H9 (cell line): ENCODE measurements around the gene USP35. TPM values are rescaled to one million over a fixed set of nuclear protein-coding genes. Genes with fewer than 3 reads are reported as not detected.
A peak's percentile ranks its signal among the peaks of the same experiment; 100 is the strongest.

Experiments used
- DNase-seq: peaks from one replicate; pipeline ENCODE4 v3.0.0-alpha.2; 2017
- H2AFZ ChIP-seq: one replicate; pipeline ENCODE4 v1.6.1; 2013; ENCODE audit warnings: mild to moderate bottlenecking, low read length, control low read depth, moderate library complexity
- H2AK5ac ChIP-seq: 2 replicates; pipeline ENCODE4 v1.6.1; 2013; ENCODE audit warnings: low read length, control low read depth, mixed read lengths; ENCODE audit not compliant: insufficient read length
- H2BK120ac ChIP-seq: one replicate; pipeline ENCODE4 v1.6.1; 2013; ENCODE audit warnings: low read depth, mild to moderate bottlenecking, low read length, control low read depth, inconsistent platforms; ENCODE audit not compliant: poor library complexity, severe bottlenecking
- H2BK12ac ChIP-seq: 2 replicates; pipeline ENCODE4 v1.6.1; 2013; ENCODE audit warnings: low read length, control low read depth, mixed read lengths, low read depth; ENCODE audit not compliant: insufficient read length
- H2BK15ac ChIP-seq: 2 replicates; pipeline ENCODE4 v1.6.1; 2013; ENCODE audit warnings: low read depth, low read length, control low read depth
- H2BK20ac ChIP-seq: one replicate; pipeline ENCODE4 v1.6.1; 2013; ENCODE audit warnings: low read depth, mild to moderate bottlenecking, low read length, control low read depth, inconsistent platforms; ENCODE audit not compliant: poor library complexity, severe bottlenecking
- H2BK5ac ChIP-seq: 2 replicates; pipeline ENCODE4 v1.6.1; 2013; ENCODE audit warnings: low read length, control low read depth, mixed read lengths; ENCODE audit not compliant: insufficient read length
- H3K14ac ChIP-seq: 2 replicates; pipeline ENCODE4 v1.6.1; 2013; ENCODE audit warnings: low read length, control low read depth; ENCODE audit not compliant: insufficient read depth
- H3K18ac ChIP-seq: 2 replicates; pipeline ENCODE4 v1.6.1; 2013; ENCODE audit warnings: low read depth, mild to moderate bottlenecking, mixed read lengths, low read length, control low read depth; ENCODE audit not compliant: insufficient read length
- H3K23ac ChIP-seq: 2 replicates; pipeline ENCODE4 v1.6.1; 2013; ENCODE audit warnings: low read length, control low read depth, mixed read lengths, low read depth; ENCODE audit not compliant: insufficient read length
- H3K23me2 ChIP-seq: 2 replicates; pipeline ENCODE4 v1.6.1; 2013; ENCODE audit warnings: low read depth, mild to moderate bottlenecking, mixed read lengths, low read length, control low read depth; ENCODE audit not compliant: insufficient read length, poor library complexity, severe bottlenecking
- H3K27ac ChIP-seq: 2 replicates; pipeline ENCODE4 v1.5.1; 2013; ENCODE audit warnings: low read length, control low read depth, mixed read lengths, low read depth; ENCODE audit not compliant: insufficient read length
- H3K27me3 ChIP-seq: 2 replicates; pipeline ENCODE4 v1.6.1; 2013; ENCODE audit warnings: low read length, control low read depth, inconsistent platforms; ENCODE audit not compliant: insufficient read depth
- H3K4ac ChIP-seq: 2 replicates; pipeline ENCODE4 v1.6.1; 2013; ENCODE audit warnings: low read depth, mild to moderate bottlenecking, control low read depth, inconsistent platforms, low read length, moderate library complexity
- H3K4me1 ChIP-seq: 2 replicates; pipeline ENCODE4 v1.6.1; 2013; ENCODE audit warnings: low read length, control low read depth, inconsistent platforms; ENCODE audit not compliant: insufficient read depth
- H3K4me2 ChIP-seq: 2 replicates; pipeline ENCODE4 v1.6.1; 2013; ENCODE audit warnings: low read length, control low read depth, mixed read lengths; ENCODE audit not compliant: insufficient read length, insufficient read depth
- H3K56ac ChIP-seq: 2 replicates; pipeline ENCODE4 v1.6.1; 2013; ENCODE audit warnings: low read depth, mild to moderate bottlenecking, mixed read lengths, low read length, control low read depth; ENCODE audit not compliant: insufficient read length
- H3K79me1 ChIP-seq: 2 replicates; pipeline ENCODE4 v1.6.1; 2013; ENCODE audit warnings: low read depth, mild to moderate bottlenecking, moderate library complexity, low read length, control low read depth, inconsistent platforms; ENCODE audit not compliant: insufficient read depth, poor library complexity, severe bottlenecking
- H3K79me2 ChIP-seq: 2 replicates; pipeline ENCODE4 v1.6.1; 2013; ENCODE audit warnings: low read length, control low read depth, inconsistent platforms; ENCODE audit not compliant: insufficient read depth
- H3K9ac ChIP-seq: 2 replicates; pipeline ENCODE4 v1.6.1; 2013; ENCODE audit warnings: low read length, control low read depth, mixed read lengths; ENCODE audit not compliant: insufficient read length; ENCODE audit errors: extremely low read depth
- H3K9me3 ChIP-seq: one replicate; pipeline ENCODE4 v1.6.1; 2013; ENCODE audit warnings: low read depth, low read length, inconsistent platforms; ENCODE audit not compliant: control insufficient read depth
- H3T11ph ChIP-seq: one replicate; pipeline ENCODE4 v1.6.1; 2013; ENCODE audit warnings: mild to moderate bottlenecking, low read length, control low read depth, inconsistent platforms
- H4K20me1 ChIP-seq: one replicate; pipeline ENCODE4 v1.6.1; 2013; ENCODE audit not compliant: control insufficient read depth, insufficient read length, insufficient read depth
- H4K5ac ChIP-seq: 2 replicates; pipeline ENCODE4 v1.6.1; 2013; ENCODE audit warnings: low read depth, mild to moderate bottlenecking, mixed read lengths, low read length, control low read depth; ENCODE audit not compliant: insufficient read length
- H4K8ac ChIP-seq: replicated peaks from 2 replicates; pipeline ENCODE4 v1.6.1; 2013; ENCODE audit warnings: low read length, control low read depth, mixed read lengths, low read depth; ENCODE audit not compliant: insufficient read length
- H4K91ac ChIP-seq: 2 replicates; pipeline ENCODE4 v1.6.1; 2013; ENCODE audit warnings: low read depth, mild to moderate bottlenecking, moderate library complexity, mixed read lengths, low read length, control low read depth; ENCODE audit not compliant: insufficient read length
- H3K27ac Mint-ChIP-seq, 3 experiments: 2 replicates in 2 of 3; 3 replicates in 1 of 3; pipeline ENCODE4 v1.8.0; 2020 to 2021; ENCODE audit warnings: mixed read lengths in 3 of 3, mild to moderate bottlenecking in 1 of 3, moderate library complexity in 1 of 3
- H3K27me3 Mint-ChIP-seq: 2 replicates; pipeline ENCODE4 v1.8.0; 2021; ENCODE audit warnings: low read depth, mild to moderate bottlenecking, moderate library complexity, mixed read lengths
- H3K36me3 Mint-ChIP-seq, 3 experiments: 2 replicates in 2 of 3; 3 replicates in 1 of 3; pipeline ENCODE4 v1.8.0; 2020 to 2021; ENCODE audit warnings: low read depth in 3 of 3, mixed read lengths in 3 of 3; ENCODE audit not compliant: insufficient read depth in 1 of 3
- H3K4me1 Mint-ChIP-seq, 2 experiments: 2 replicates each; pipeline ENCODE4 v1.8.0; 2020; ENCODE audit warnings: mixed read lengths in 2 of 2
- H3K4me3 Mint-ChIP-seq, 2 experiments: 2 replicates in 1 of 2; 3 replicates in 1 of 2; pipeline ENCODE4 v1.8.0; 2020 to 2021; ENCODE audit warnings: mild to moderate bottlenecking in 2 of 2, mixed read lengths in 2 of 2, moderate library complexity in 1 of 2
- H3K9me3 Mint-ChIP-seq, 2 experiments: 2 replicates in 1 of 2; 3 replicates in 1 of 2; pipeline ENCODE4 v1.8.0; 2020; ENCODE audit warnings: mild to moderate bottlenecking in 2 of 2, mixed read lengths in 2 of 2, moderate library complexity in 1 of 2
- CTCF ChIP-seq: fragments of 200-600 bp; sonication (generic); conservative IDR thresholded peaks from 3 replicates; pipeline ENCODE4 v1.8.0; 2021; ENCODE audit warnings: antibody characterized with exemption, mild to moderate bottlenecking
- WGBS: extraction: QIAGEN DNeasy Blood & Tissue Kit; methylation state at CpG from one replicate; pipeline ENCODE4 v1.1.7; 2013; ENCODE audit warnings: missing lambda C conversion rate, low lambda C conversion rate, mixed read lengths; ENCODE audit not compliant: insufficient read length; ENCODE audit errors: extremely low coverage; 5-methylcytosine and 5-hydroxymethylcytosine counted together
- total RNA-seq: library from RNA; stranded (reverse); gene quantifications from 2 replicates; pipeline ENCODE4 v1.2.1, GENCODE V29; 2021

Gene USP35
- total RNA-seq, 1 experiment from 2014 or later: 6.8 TPM

- Histone ChIP-seq H4K91ac (no peak overlapping the region), H3K23me2 (no peaks in the 10 kb centered on the region), H3K14ac (no peak overlapping the region), H3K79me1 (no peaks in the 10 kb centered on the region), H4K5ac (no peak overlapping the region), H3K56ac (no peak overlapping the region), H2BK5ac (no peak overlapping the region), H3K27ac (no peak overlapping the region), H2BK12ac (no peak overlapping the region), H3K4me1 (peaks cover 2% of the 10 kb centered on the region; the same call in 1 of the 2 replicates), H3K79me2 (no peaks in the 10 kb centered on the region), H3T11ph (no peak overlapping the region), H3K18ac (no peak overlapping the region), H2BK120ac (no peak overlapping the region), H4K20me1 (no peaks in the 10 kb centered on the region), H3K4me2 (no peak overlapping the region), H2AK5ac (no peak overlapping the region), H2BK15ac (no peak overlapping the region), H4K8ac (no peak overlapping the region), H3K9me3 (no peaks in the 10 kb centered on the region), H3K23ac (peak overlapping the region; percentile 23), H3K9ac (no peak overlapping the region), H2AFZ (no peak overlapping the region), H2BK20ac (no peak overlapping the region), H3K27me3 (no peaks in the 10 kb centered on the region), H3K4ac (no peak overlapping the region; the same call in 1 of the 2 replicates)
- no peaks in the 10 kb centered on the region for H3K27me3 Mint-ChIP-seq
- no peak overlapping the region for H3K4me3 Mint-ChIP-seq
- H3K4me1 Mint-ChIP-seq: peaks cover 2 to 7% of the 10 kb centered on the region in 2 experiments; a peak in 2 of 4 replicates
- no peaks in the 10 kb centered on the region for H3K9me3 Mint-ChIP-seq
- no peak for TF ChIP-seq CTCF
- no peak overlapping the region; a peak in 1 of 7 replicates for H3K27ac Mint-ChIP-seq
- no CpG with 5 or more reads among the region's 7 CpGs for WGBS
- H3K36me3 Mint-ChIP-seq: no peaks in the 10 kb centered on the region
- no peak for DNase-seq
Measured at GRCh38 chr11:78230161-78230877, 41.6 kb downstream of the USP35 start.
